ENCODE results near the gene PKP3.

DNA sequence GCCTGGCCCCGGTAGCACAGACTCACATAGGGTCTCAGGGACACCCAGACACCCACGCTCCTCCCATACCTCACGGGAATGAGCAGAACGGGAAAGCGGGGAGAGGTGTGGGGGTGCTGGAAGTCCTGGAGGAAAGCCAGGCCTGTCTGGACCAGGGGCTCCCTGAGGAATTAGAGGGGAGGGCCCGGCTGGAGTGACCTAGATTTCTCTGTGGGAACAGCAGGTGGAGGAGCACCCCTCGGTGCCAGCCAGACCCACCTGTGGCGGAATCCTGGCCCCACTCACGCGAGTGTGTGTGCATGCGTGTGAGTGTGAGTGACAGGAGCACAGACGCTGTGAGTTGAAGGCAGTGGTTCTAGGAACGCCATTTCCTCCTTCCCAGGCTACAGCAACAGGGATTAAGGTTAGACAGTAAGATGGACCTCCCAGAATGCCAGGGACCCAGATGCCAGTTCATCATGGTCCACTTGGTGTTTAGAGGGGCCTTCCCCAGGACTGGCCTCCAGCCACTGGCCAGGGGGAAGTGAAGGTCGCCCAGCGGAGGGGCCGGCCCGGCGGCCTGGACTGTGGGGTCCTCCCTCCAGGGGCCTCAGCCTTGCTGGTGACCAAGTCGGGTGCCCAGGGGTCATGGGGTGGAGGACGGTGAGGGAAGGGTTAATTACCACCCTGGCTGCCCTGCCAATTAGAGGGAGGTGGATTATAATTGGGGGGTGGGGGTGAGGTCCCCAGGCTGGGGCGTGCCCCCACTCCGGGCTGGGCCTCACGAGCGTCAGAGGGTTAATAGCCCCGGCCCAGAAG is 1.0 kb downstream of the PKP3 start:
- no peak for TF ChIP-seq CTCF (IDR thresholded peaks at IDR 0.05)
- TF ChIP-seq EZH2 (IDR thresholded peaks at IDR 0.05; ENCODE audit: borderline replicate concordance, insufficient read depth, low read depth, low read length, poor library complexity, severe bottlenecking), result no peak
